Raji (cell line): ENCODE results near the gene RGS9.

Experiments used
- POLR2A ChIP-seq: IDR thresholded peaks from 2 replicates; pipeline ENCODE4 v1.6.1; 2011; ENCODE audit warnings: low read depth, low read length, control low read depth; ENCODE audit not compliant: insufficient read depth

Gene RGS9

GRCh38 chr17:65137021-65137939 lies at the start of gene RGS9:
TSS of gene RGS9 (plus strand) at chr17:65137370. CDS start at chr17:65137541, 171 bp downstream.
- TF ChIP-seq POLR2A: no peak

GRCh38 chr17:65088621-65089360 lies 48.4 kb upstream of the RGS9 start:
- no peak for TF ChIP-seq POLR2A

GRCh38 chr17:65092262-65092661 lies 44.9 kb upstream of the RGS9 start:
- TF ChIP-seq POLR2A: no peak

- TF ChIP-seq POLR2A: no peak
Observed at GRCh38 chr17:65093930-65094329, 43.2 kb upstream of the RGS9 start.

GRCh38 chr17:65095465-65095864 lies 41.7 kb upstream of the RGS9 start:
- no peak for TF ChIP-seq POLR2A

GRCh38 chr17:65097110-65097509 lies 40.1 kb upstream of the RGS9 start:
- no peak for TF ChIP-seq POLR2A

GRCh38 chr17:65099475-65099874 lies 37.7 kb upstream of the RGS9 start:
- TF ChIP-seq POLR2A: no peak

- TF ChIP-seq POLR2A: no peak
Observed at GRCh38 chr17:65099941-65100315, 37.2 kb upstream of the RGS9 start.

GRCh38 chr17:65100316-65101140 lies 36.6 kb upstream of the RGS9 start:
- peak; percentile 70 for TF ChIP-seq POLR2A

GRCh38 chr17:65101371-65101770 lies 35.8 kb upstream of the RGS9 start:
- no peak for TF ChIP-seq POLR2A

GRCh38 chr17:65102235-65102634 lies 34.9 kb upstream of the RGS9 start:
- no peak for TF ChIP-seq POLR2A

GRCh38 chr17:65102788-65103187 lies 34.4 kb upstream of the RGS9 start:
- TF ChIP-seq POLR2A: no peak

- no peak for TF ChIP-seq POLR2A
Observed at GRCh38 chr17:65103431-65103830, 33.7 kb upstream of the RGS9 start.

GRCh38 chr17:65103896-65104295 lies 33.3 kb upstream of the RGS9 start:
- no peak for TF ChIP-seq POLR2A

GRCh38 chr17:65104541-65104940 lies 32.6 kb upstream of the RGS9 start:
- no peak for TF ChIP-seq POLR2A

GRCh38 chr17:65104973-65105372 lies 32.2 kb upstream of the RGS9 start:
- no peak for TF ChIP-seq POLR2A

GRCh38 chr17:65108152-65108551 lies 29.0 kb upstream of the RGS9 start:
- no peak for TF ChIP-seq POLR2A
